ENCODE results near the gene ACAP2.

DNA sequence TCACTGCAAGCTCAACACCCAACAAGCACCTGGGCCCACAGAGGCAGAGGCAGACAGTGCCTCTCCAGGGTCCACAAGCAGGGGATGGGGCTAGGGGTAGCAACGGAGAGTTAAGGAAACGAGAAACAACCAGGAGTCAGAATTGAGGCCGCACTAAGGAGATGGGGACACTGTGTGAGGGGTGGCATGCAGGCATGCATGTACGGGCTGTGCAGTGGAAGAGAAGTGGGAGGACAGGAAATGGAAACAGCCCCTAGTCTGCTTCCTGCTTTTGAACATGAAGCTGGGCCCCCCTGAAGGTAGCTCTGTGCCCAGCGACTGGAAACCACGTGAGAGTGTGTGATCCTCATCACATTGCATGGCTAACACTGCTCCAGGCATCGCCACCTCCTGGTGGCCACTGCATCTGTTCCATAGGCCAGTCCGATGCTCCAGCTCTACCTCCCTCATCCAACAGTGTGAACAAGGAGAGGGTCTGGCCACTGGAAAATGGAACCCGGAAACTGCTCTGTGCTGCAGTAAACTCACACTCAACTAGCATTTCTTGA lies 215.8 kb downstream of the ACAP2 start:
- TF ChIP-seq CTCF (IDR thresholded peaks at IDR 0.05) (peak in 1 of 5 experiments; percentile 16), POLR2A (IDR thresholded peaks at IDR 0.05) (no peak), EP300 (IDR thresholded peaks at IDR 0.05) (no peak)

Measured in tibial nerve (tissue), 4 donors.